SK-N-SH treated with all-trans-retinoic acid at 6 μM for 48 hours (cell line): ENCODE data around the gene RMDN2.

Experiments used
- CSDC2 ChIP-seq: fragments of 250-450 bp; sonication (Bioruptor Pico); IDR thresholded peaks from 2 replicates; pipeline ENCODE4 v1.5.0; 2020; ENCODE audit warnings: mild to moderate bottlenecking, moderate library complexity
- CSRNP3 ChIP-seq: fragments of 250-450 bp; sonication (Bioruptor Pico); IDR thresholded peaks from 2 replicates; pipeline ENCODE4 v1.5.1; 2021; ENCODE audit warnings: mild to moderate bottlenecking, moderate library complexity
- PATZ1 ChIP-seq: fragments of 250-450 bp; sonication (Bioruptor Pico); IDR thresholded peaks from 2 replicates; pipeline ENCODE4 v1.8.0; 2020; ENCODE audit warnings: mild to moderate bottlenecking, moderate library complexity, borderline replicate concordance
- TSHZ2 ChIP-seq: fragments of 250-450 bp; sonication (Bioruptor Pico); IDR thresholded peaks from 2 replicates; pipeline ENCODE4 v1.5.0; 2020; ENCODE audit warnings: mild to moderate bottlenecking, moderate library complexity
- ZC3H10 ChIP-seq: fragments of 250-450 bp; sonication (Bioruptor Pico); IDR thresholded peaks from 2 replicates; pipeline ENCODE4 v1.5.1; 2021; ENCODE audit warnings: mild to moderate bottlenecking, moderate library complexity
- ZFP3 ChIP-seq: fragments of 250-450 bp; sonication (Bioruptor Pico); IDR thresholded peaks from 2 replicates; pipeline ENCODE4 v1.5.0; 2020; ENCODE audit warnings: mild to moderate bottlenecking, moderate library complexity
- ZNF8 ChIP-seq: fragments of 450-650 bp; formaldehyde crosslinking; IDR thresholded peaks from 2 replicates; pipeline ENCODE4 v1.5.0; 2020; ENCODE audit warnings: mild to moderate bottlenecking, moderate library complexity

- TF ChIP-seq ZNF8 (CRISPR knock-in tag) (no peak), CSRNP3 (no peak), TSHZ2 (CRISPR knock-in tag) (no peak), CSDC2 (no peak), ZFP3 (no peak), PATZ1 (CRISPR knock-in tag) (no peak), ZC3H10 (CRISPR knock-in tag) (no peak)
Observed at GRCh38 chr2:38026846-38027245, 101.8 kb downstream of the RMDN2 start.
